KMS-11 (cell line): Measurements from ENCODE around the gene MRPL22.

ENCODE experiments used
- H2AFZ ChIP-seq: fragments of 200-600 bp; sonication (generic); 2 replicates; pipeline ENCODE4 v1.6.1; 2016; ENCODE audit warnings: antibody characterized with exemption, mixed run types, low read depth
- H3K27ac ChIP-seq: fragments of 200-600 bp; sonication (generic); 2 replicates; pipeline ENCODE4 v1.6.1; 2016; ENCODE audit warnings: mild to moderate bottlenecking, mixed run types
- H3K27me3 ChIP-seq: fragments of 200-600 bp; sonication (generic); 2 replicates; pipeline ENCODE4 v1.6.1; 2017; ENCODE audit warnings: mild to moderate bottlenecking, low read depth, mixed run types, moderate library complexity; ENCODE audit not compliant: insufficient read depth
- H3K36me3 ChIP-seq: fragments of 200-600 bp; sonication (generic); 2 replicates; pipeline ENCODE4 v1.6.1; 2017; ENCODE audit warnings: mild to moderate bottlenecking, mixed run types; ENCODE audit not compliant: insufficient read depth
- H3K4me1 ChIP-seq: fragments of 200-600 bp; sonication (generic); 2 replicates; pipeline ENCODE4 v1.6.1; 2016; ENCODE audit warnings: mild to moderate bottlenecking, low read depth, mixed run types; ENCODE audit not compliant: poor library complexity, severe bottlenecking
- H3K4me2 ChIP-seq: fragments of 200-600 bp; sonication (generic); 2 replicates; pipeline ENCODE4 v1.7.0; 2016; ENCODE audit warnings: mild to moderate bottlenecking, mixed run types
- H3K4me3 ChIP-seq: fragments of 200-600 bp; sonication (generic); IDR thresholded peaks from 2 replicates; pipeline ENCODE4 v1.6.1; 2017; ENCODE audit warnings: low read depth, low read length, mixed read lengths; ENCODE audit not compliant: insufficient read depth
- H3K79me2 ChIP-seq: fragments of 200-600 bp; sonication (generic); 2 replicates; pipeline ENCODE4 v1.6.1; 2016; ENCODE audit warnings: low read depth, mixed run types; ENCODE audit not compliant: insufficient read depth
- H3K9ac ChIP-seq: fragments of 200-600 bp; sonication (generic); 2 replicates; pipeline ENCODE4 v1.6.1; 2016; ENCODE audit warnings: mild to moderate bottlenecking, mixed run types
- H4K20me1 ChIP-seq: fragments of 200-600 bp; sonication (generic); 2 replicates; pipeline ENCODE4 v1.6.1; 2016; ENCODE audit warnings: mild to moderate bottlenecking, mixed run types; ENCODE audit not compliant: insufficient read depth
- CTCF ChIP-seq: fragments of 200-600 bp; sonication (generic); conservative IDR thresholded peaks from 2 replicates; pipeline ENCODE4 v1.6.1; 2017; ENCODE audit warnings: low read depth, mild to moderate bottlenecking, antibody characterized with exemption, low read length, moderate library complexity, mixed read lengths

Gene MRPL22

GRCh38 chr5:155015239-155015638, 74.4 kb downstream of the MRPL22 start:
- Histone ChIP-seq H3K4me1 (no peaks in the 10 kb centered on the region), H2AFZ (no peak overlapping the region), H3K4me3 (no peak overlapping the region), H3K27ac (no peak overlapping the region), H3K27me3 (no peaks in the 10 kb centered on the region), H3K79me2 (no peaks in the 10 kb centered on the region), H3K9ac (no peak overlapping the region), H4K20me1 (no peaks in the 10 kb centered on the region), H3K4me2 (no peak overlapping the region), H3K36me3 (no peaks in the 10 kb centered on the region)
- no peak for TF ChIP-seq CTCF

- TF ChIP-seq CTCF = no peak
- H4K20me1 ChIP-seq = no peaks in the 10 kb centered on the region
- H2AFZ ChIP-seq = no peak overlapping the region
- H3K79me2 ChIP-seq = no peaks in the 10 kb centered on the region
- no peaks in the 10 kb centered on the region for H3K27me3 ChIP-seq
- H3K9ac ChIP-seq = no peak overlapping the region
- H3K4me1 ChIP-seq = no peaks in the 10 kb centered on the region
- H3K36me3 ChIP-seq = no peaks in the 10 kb centered on the region
- H3K4me3 ChIP-seq = no peak overlapping the region
- H3K27ac ChIP-seq = no peak overlapping the region
- no peak overlapping the region for H3K4me2 ChIP-seq
These were observed 76.7 kb downstream of the MRPL22 start for GRCh38 chr5:155017610-155018009.
